Epidermal melanocyte (primary cell): ENCODE data around the gene STK32B.
"Not testable (repeated sequence)": the region's sequence is repeated elsewhere in the genome, so short reads cannot be mapped to it uniquely, and the experiment has no call there.

Experiments used
- DNase-seq: peaks from one replicate; pipeline ENCODE4 v3.0.0; 2011; ENCODE audit warnings: low spot score; ENCODE audit not compliant: insufficient read length

The STK32B gene

DNA sequence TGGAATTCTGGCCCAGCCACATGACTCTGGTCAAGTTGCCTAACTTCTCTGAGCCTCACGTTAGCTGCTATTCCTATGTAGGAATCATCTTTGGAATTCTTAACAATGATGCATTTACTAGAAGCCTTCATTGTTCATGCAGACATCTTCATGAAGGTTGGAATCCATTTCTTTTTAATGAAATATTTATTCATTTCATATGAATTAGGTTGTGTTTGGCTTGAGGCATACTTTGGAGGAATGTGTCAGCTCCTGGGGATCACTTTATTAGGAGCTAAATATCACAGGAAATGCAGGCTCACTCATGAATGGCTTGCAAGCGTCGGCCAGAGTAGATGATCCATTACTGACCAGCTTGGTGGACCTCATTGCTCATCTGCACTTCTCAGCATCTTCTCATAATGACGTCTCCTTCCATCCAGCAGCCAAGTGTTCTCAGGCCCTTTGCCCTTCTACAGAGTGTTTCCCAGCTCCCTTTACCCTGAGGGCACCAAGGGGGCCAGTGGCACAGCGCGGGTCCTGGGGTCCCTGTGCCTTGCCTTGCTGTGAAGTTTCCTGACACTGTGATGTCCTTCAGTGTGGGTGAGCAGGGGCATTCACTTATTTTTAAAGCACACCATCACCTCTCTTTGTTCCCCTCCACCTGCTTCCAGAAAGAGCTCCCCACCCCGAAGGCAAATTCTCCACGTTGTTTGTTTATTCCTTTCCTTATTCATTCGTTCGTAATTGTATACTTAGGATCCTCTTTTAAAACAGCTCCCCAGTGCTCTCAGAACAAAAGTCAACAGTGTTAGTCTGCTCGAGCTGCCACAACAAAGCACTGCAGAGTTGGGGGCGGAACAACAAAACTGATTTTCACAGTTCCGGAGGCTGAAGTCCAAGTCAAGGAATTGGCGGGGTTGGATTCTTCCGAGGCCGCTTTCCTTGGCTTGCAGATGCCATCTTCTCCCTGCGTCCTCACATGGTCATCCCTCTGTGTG lies 106.8 kb downstream of the STK32B start:
- DNase-seq = no peak

GRCh38 chr4:5158825-5159224 lies 107.5 kb downstream of the STK32B start:
- DNase-seq = no peak

GRCh38 chr4:5160668-5161067 lies 109.4 kb downstream of the STK32B start:
- no peak for DNase-seq

GRCh38 chr4:5162909-5163508 lies 111.7 kb downstream of the STK32B start:
- DNase-seq = no peak

GRCh38 chr4:5164221-5164912 lies 113.1 kb downstream of the STK32B start:
- no peak for DNase-seq

- DNase-seq = no peak
These were observed 114.4 kb downstream of the STK32B start for GRCh38 chr4:5165420-5166369.

DNA sequence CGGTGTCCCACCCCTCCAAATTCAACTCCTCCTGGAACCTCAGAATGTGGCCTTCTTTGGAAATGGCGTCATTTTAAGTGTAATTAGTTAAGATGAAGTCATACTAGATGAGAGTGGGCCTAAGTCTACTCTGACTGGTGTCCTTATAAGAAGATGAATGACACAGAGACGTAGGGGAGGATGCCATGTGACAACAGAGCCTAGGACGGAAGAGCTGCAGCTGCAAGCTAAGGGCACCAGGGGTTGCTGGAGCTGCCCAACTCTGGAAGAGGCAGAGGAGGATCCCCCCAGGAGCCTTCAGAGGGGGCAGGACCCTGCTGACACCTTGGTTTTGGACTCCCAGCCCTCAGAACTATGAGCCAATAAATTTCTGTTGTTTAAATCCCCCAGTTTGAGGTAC lies 115.1 kb downstream of the STK32B start:
- no peak for DNase-seq

DNA sequence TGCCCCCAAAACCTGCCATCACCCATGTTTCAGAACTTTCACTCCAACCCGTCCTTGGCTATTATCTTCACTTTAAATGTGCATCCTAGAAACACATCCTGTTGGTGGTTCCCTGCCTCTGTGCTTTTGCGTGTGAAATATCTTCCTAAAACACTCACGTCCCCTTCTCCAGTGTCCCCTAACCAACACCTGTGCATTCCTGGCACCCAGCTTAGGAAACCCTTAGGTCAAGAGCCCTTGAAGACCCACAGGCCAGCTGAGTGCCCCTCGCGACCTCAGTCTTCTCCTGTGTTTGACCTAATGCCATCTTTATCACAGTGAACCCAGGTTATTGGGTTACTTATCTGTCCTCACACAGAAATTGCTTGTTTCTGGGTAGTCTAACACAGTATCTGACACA lies 117.6 kb downstream of the STK32B start:
- DNase-seq = no peak

DNA sequence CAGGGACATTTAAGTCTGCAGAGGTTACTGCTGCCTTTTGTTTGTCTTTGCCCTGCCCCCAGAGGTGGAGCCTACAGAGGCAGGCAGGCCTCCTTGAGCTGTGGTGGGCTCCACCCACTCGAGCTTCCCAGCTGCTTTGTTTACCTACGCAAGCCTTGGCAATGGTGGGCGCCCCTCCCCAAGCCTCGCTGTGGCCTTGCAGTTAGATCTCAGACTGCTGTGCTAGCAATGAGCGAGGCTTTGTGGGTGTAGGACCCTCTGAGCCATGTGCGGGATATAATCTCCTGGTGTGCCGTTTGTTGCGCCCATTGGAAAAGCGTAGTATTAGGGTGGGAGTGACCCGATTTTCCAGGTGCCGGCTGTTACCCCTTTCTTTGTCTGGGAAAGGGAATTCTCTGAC lies 124.6 kb downstream of the STK32B start:
- not testable (repeated sequence) for DNase-seq

DNA sequence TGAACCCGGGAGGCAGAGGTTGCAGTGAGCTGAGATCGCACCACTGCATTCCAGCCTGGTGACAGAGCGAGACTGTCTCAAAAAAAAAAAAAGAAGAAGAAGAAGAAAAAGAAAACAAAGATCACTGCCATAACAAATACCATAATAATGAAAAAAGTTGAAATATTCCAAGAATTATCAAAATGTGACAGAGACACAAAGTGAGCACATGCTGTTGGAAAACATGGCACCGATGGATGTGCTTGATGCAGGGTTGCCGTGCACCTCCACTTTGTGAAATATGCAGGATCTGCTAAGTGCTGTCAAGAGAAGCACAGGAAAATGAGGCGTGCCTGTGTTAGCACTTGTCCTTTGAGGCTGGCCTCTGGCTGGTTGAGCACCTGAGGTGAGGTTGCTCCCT lies 133.3 kb downstream of the STK32B start:
- DNase-seq = no peak

GRCh38 chr4:5185551-5185950 lies 134.3 kb downstream of the STK32B start:
- DNase-seq = no peak

GRCh38 chr4:5186271-5187064 lies 135.2 kb downstream of the STK32B start:
- DNase-seq = no peak

- DNase-seq = no peak
These were observed 136.8 kb downstream of the STK32B start for GRCh38 chr4:5188130-5188529.

GRCh38 chr4:5191831-5192230 lies 140.6 kb downstream of the STK32B start:
- no peak for DNase-seq

GRCh38 chr4:5192271-5192670 lies 141.0 kb downstream of the STK32B start:
- DNase-seq = no peak

DNA sequence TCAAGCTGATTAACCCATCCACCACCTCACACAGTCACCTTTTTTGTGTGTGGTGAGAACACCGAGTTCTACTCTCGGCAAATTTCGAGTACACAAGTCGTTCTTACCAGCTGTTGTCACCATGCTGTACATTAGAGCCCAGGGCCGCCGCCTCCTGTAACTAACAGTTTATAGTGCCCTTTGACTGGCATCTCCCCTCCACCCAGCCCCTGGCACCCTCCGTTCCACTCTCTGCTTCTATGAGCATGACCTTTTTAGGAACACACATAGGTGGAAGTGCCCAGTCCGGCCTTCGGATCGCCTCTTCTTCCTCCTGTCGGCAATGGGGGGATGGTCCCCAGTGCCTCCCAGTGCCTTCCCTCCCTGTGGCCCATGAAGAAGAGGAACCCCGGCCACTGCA lies 141.4 kb downstream of the STK32B start:
- DNase-seq = no peak

GRCh38 chr4:5198656-5199541 lies 147.6 kb downstream of the STK32B start:
- no peak for DNase-seq

DNA sequence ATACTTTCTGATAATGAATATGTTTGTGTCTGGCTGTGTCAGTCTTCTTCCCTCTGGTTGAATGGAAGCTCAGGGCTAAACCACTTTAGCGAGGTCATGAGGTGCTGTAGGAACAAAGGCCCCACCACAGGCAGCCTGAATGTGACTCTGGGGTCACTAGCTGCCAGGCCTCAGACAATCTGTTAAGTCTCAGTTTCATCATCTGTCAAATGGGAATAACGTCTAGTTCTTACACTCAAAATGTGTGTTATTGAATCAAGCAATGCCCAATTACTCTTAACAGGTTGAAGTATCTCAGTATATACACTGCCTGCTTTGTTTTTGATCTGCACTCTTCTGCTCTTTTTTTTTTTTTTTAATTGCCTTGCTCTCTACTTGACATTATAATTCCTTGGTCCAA lies 148.6 kb downstream of the STK32B start:
- no peak for DNase-seq

DNA sequence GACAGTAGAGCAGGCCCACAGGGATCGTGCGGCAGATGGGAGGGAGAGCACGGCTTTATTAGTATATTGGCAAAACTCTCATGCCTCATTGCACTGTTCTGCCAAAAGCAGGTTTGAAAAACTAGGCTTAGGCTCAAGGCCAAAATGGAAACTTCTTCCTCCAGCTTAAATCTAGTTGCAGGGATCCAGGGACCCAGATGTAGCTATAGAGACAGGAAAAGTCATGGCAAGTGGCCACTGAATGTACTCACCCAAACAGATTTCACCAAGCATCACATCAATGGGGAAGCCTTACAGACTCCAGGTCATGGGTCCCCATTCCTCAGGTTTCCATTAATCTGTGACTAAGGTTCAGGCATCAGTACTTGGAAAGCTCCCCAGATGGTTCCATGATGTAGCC lies 149.2 kb downstream of the STK32B start:
- DNase-seq = no peak
